SH-SY5Y (cell line): ENCODE data around the gene CT47A1.

Source experiments
- GATA2 ChIP-seq: IDR thresholded peaks from 2 replicates; pipeline ENCODE4 v1.6.1; 2011; ENCODE audit warnings: mild to moderate bottlenecking, low read depth, low read length
- GATA3 ChIP-seq: IDR thresholded peaks from 2 replicates; pipeline ENCODE4 v1.6.1; 2011; ENCODE audit warnings: low read depth, mild to moderate bottlenecking, low read length, moderate library complexity

DNA sequence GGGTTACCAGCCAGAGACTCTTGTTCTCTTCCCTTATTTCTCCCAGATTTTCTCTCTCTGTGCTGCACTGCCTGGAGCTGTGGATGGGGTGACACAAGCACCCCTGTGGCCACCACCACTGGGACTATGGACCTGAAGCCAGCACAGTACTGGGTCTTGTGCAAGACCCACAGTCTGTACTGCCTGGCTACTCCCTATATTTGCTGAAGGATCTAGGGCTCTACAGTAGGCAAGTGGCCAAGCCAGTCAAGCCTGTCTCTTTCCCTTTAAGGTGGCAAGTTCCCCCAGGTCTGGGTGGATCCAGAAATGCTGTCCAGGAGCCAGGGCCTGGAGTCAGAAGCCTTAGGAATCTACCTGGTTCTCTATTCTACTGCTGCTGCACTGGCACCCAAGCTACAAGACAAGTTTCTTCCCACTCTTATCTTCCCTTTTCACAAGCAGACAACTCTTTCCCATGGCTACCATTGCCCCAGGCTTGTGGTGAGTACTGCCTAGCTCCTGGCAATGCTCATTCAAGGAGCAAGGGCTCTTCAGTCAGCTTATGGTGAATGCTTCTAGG lies 28.4 kb upstream of the CT47A1 start:
- no peak for TF ChIP-seq GATA2
- TF ChIP-seq GATA3: no peak
